Kidney glomerular epithelial cell (primary cell): ENCODE data around the gene TRIO.
A peak's percentile ranks its signal among the peaks of the same experiment; 100 is the strongest.

Experiments
- DNase-seq: peaks from one replicate; lab custom pipeline; 2025; lab: John Stamatoyannopoulos, UW

TRIO gene

DNA sequence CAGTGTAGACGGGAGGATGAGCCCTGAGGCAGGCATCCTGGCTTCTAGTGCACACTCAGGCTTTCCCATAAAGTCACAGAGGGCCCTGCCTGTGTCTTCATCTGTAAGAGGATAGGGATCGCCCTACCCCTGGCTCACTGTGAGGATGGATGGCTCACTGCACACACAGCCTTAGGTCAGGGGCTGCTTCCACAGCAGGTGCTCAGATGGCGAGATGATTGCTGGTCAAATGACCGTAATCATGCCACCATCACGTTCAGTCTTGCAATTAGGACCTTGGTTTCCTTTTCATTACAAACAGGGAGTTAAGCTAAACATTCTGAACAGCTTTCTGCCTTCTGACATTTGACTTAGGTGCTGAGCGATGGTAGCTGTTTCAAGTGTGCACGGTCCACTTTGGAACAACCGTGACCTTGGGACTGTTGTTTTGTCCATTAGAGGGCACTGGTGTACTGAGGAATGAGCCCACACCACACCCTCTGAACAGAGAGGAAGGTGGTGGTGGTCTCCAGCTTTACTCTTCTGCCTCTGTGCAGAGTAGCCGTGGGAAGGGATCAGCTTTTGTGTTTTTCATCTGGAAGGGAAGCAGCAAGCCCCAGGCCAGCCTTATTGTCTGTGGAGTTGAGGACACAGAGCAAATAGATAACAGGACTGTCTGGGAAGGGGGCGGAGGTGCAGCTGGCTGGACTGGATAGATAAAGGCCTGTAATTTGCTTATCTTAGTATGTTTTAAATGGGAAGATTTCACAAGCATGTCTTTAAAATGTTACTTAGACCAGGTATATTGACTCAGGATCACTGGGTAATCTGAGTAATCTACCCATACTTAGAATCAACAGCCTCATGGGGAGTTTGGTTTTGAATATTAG is 183.1 kb downstream of the TRIO start:
- DNase-seq = no peak

DNA sequence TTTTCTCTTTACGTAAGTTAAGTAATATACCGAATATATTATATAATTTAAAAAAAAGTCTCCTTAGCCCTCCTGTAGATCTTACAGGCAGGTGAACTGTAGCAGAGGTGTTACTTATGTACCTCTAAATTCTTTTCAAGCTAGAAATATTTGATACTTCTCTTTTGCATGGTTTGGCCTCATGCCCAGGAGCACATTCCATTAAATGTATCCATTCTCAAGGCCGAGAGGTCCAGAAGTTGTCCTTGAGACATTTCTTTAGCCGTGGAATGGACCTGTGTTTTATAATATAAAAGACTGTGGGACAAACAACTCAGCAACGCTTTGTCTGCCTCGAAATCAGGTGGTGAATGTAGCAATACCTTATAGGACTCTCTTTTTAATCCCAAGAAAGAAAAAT is 184.5 kb downstream of the TRIO start:
- no peak for DNase-seq

DNA sequence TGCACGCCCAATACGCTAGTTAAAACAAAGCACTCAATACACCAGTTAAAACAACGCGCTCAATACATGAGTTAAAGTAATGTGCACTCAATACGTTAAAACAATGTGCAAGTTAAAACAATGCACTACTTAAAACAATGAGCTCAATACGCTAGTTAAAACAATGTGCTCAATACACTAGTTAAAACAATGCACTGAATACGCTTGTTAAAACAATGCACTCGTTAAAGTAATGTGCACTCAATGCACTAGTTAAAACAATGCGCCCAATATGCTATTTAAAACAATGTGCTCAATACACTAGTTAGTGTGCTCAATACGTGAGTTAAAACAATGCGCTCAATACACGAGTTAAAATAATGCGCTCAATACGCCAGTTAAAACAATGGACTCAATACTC is 185.0 kb downstream of the TRIO start:
- no peak for DNase-seq

GRCh38 chr5:14330291-14330690 is 187.1 kb downstream of the TRIO start:
- no peak for DNase-seq

DNA sequence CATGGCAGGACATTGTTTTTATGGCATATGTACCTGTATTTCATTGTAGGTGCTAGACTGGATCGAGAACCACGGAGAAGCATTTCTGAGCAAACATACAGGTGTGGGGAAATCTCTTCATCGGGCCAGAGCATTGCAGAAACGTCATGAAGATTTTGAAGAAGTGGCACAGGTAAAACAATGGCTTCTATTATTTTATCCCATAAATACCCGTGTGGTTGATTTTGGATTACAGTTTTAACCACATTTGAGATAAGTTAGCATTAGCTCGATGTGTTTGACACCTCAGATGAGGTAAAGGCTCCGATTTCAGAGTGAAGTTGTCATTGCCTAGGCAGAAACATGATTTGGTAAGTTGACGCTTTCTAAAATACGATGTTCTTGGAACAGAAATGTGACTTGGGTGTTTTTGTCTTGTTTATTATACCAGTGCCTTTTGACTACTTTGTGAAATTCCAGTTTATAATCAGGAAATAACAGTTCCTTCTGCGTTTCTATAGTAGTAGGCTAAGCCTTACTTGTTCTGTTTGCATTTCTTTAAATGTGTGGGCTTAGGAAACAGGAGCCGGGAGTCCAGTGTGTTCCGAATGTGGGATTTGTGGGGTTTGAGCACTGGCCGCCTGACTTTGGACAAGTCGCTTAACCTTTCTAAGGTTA is 187.7 kb downstream of the TRIO start:
- DNase-seq = no peak

- no peak for DNase-seq
Observed at GRCh38 chr5:14331386-14331781, 188.2 kb downstream of the TRIO start.

GRCh38 chr5:14332038-14332631 is 189.0 kb downstream of the TRIO start:
- DNase-seq = no peak

GRCh38 chr5:14332746-14333145 is 189.6 kb downstream of the TRIO start:
- no peak for DNase-seq

GRCh38 chr5:14337593-14337992 is 194.5 kb downstream of the TRIO start:
- no peak for DNase-seq

DNA sequence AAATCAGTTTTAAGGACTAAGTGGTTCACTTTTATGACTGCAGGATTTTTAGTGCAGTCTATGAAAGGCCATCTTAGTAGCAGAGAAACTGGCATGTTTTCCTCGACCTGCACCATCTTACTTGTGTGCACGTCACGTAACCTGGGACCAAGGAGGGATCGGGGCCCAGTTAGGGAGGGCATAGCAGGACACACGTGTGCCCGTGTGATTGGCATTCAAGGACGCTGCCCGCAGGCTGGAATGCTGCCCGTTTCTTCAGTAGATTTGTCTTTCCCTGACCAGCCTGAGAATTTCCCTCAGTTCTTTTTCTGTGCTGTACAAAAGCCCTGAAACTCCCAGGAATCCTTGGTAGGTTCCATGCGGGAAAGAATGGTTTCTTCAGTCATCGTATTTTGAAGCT is 196.3 kb downstream of the TRIO start:
- no peak for DNase-seq

DNA sequence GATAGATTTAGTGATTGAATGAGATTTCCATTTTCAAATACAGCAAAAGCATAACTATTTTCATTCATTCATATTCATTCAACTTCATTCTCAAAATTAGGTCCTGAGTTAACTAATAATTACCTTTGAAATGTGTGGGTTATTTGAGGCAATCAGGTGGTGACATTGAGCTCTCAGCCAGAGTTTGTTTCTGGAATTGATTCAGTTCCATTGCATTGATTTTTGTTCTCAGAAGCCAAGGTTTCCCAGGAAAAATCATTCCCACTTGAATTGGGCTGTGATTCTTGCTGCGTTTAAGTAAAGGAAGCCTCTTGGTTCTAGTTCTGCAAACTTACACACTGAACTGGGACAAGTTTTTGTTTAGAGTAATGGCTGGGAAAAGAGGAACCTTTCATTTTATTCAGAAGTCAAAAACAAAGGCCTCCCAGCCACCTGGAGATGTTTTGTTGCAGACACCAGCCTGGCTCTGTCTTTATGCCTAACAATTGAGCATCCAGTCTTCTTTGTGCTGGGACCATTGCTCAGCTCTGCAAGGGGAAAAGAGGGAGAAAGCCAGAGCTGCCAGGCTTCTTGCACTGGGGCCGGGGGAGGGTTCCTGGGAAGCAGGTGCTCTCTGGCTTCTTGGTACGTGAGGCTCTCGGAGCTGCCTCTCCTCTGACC is 198.6 kb downstream of the TRIO start:
- no peak for DNase-seq

DNA sequence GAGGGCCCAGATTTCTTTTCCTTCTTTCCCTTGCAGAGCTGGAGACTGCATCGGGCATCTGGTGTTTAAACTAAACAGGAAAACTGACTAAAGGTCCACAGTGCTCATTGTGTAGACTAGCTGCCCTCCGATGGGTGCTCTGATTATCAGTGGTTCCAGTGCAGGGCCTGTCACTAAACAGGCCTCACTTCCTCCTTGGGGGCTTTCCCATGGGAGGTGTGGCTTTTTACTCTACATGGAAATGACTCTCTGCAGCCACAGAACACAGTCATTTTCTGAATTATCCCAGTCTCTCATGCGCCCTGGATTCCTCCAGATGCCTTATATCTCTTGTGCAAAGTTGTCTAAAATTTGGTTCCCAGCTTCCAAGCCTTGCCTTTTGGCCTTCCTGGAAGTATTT is 199.2 kb downstream of the TRIO start:
- no peak for DNase-seq

DNA sequence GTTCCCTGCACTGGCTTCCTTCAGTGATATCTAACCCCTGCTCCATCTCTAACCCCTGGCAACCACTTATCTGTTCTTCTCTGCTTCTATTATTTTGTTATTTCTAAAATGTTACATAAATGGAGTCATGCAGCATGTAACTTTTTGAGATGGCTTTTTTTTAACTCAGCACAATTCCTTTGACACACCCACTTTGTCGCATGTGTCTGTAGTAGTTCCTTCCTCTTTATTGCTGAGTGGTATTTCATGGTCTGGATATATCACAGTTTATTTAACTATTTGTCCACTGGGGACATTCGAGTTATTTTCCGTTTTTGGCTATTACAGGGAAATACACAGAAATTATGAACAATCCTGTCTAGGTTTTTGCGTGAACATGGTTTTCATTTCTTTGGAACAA is 200.2 kb downstream of the TRIO start:
- DNase-seq = no peak

- no peak for DNase-seq
Observed at GRCh38 chr5:14347522-14347921, 204.4 kb downstream of the TRIO start.

DNA sequence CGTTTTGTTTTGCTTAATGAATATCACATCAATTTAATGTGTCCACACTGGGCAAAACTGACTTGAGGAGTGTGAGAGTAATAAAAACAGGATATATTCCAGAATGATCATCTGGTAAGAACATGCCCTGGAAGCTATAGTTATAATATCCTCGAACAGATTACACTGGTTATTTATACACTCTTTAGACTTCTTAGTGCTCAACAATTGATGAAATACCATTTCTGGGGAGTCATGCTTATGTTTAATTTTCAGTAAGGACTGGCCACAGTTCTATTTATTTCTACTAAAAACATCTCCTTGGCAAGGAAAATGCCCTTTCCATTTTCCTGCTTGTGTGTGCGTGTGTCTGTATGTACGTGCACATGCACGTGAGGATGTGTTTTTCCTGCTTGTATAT is 205.0 kb downstream of the TRIO start:
- no peak for DNase-seq

DNA sequence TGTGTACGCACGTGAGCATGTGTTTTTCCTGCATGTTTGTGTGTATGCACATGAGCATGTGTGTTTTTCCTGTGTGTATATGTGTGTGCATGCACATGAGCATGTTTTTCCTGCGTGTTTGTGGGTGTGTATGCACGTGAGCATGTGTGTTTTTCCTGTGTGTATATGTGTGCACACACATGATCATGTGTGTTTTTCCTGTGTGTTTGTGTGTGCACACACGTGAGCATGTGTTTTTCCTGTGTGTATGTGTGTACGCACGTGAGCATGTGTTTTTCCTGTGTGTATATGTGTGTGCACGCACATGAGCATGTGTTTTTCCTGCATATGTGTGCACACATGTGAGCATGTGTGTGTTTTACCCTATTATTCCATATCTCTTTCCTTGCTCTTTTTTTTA is 205.9 kb downstream of the TRIO start:
- DNase-seq = no peak

DNA sequence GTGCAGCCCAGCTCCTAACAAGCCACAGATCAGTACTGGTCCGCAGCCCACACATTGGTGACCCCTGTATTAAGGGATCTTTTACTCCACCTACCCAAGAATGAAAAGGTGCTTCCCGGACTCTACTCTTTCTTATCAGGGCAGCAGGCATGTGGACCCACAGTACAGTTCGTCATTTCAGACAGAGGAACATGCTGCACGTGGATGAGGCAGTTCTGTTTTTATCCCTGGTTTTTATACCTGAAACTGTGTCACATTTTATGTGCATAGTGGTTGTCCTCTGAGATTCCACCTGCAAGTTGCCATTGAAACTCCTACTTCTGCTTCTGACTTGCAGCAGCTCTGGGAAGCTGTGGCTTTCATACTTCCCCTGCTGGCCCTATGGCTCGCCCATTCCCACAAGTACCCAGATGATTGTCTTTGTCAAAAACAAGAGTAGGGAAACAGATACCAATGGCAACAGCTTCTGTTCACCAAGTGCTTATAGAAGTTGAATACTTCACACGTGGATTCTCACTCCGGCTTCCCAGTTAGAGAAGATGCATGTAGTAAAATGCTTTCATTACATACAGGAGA is 208.0 kb downstream of the TRIO start:
- no peak for DNase-seq

DNA sequence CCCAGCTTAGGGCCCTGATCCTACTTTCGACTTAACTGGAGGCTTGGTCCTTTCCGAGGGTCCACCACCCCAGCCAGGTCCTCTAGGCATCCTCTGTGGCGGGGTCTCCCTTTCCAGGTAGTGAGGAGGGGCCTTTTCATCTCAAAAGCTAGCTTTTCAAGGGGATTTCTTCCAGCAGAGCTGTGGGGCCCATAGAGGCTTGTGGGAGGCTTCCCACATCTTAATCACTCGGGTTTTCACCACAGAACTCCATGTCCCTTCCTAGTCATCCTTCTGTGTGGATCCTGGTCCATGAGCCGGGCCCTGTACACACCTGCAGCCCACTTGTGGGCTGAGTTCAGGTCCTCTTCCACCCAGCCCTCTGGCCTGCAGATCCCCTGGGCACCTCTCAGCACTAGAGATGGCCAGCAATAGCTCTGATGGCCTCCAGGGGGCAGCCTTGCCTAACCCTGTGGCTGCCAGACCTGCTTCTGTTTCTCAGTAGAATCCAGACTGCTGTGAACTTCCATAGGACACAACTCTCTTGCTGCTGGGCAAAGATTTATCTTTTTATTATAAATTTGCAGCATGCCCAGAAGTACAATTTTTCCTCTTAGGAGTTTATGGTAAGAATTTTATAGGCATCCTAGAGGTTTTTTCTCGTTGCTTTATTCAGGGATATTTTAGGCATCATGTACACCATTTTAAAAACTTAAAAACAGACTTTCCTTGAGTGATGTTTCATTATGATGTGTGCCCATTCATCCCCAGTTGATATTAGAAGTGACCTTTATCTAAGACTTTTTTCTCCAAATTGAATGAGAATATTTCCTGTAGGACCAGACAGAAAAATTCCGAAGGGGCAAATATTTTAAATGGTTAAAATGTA is 208.9 kb downstream of the TRIO start:
- peak; percentile 58 for DNase-seq

DNA sequence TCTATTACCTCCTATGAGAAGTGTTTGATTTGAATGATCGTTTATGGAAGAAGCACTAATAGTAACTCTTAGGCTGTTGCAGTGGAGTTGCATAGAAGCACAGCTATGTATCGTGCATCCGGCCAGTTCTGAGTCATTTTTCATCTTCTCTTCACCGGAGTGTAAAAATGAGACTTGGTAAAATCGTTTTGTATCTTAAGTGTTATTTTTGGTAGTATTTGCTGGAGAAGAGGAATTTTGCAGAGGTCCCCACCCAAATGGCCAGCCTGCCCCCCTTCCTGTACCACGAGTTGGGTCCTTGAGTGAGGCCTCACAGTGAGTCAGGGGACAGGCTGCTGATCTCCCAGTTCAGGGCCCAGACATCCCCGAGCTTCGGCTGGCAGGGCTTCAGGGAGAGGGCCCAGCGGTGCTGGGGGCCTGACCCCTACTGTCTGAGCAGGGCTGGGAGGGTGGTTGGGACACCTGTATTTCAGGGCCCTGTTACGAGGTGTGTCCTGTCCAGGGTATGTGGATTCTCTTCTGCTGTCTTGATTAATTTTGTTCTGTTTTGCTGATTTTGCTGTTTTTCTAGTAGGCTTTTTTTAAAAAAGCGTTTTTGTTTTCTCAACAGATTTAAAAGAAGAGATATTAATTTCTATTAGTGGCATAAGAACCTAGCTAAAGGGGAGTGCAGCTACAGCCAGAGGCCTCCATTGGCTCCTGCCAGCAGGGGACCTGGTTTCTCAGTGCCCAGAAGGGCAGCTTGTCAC is 210.8 kb downstream of the TRIO start:
- no peak for DNase-seq

DNA sequence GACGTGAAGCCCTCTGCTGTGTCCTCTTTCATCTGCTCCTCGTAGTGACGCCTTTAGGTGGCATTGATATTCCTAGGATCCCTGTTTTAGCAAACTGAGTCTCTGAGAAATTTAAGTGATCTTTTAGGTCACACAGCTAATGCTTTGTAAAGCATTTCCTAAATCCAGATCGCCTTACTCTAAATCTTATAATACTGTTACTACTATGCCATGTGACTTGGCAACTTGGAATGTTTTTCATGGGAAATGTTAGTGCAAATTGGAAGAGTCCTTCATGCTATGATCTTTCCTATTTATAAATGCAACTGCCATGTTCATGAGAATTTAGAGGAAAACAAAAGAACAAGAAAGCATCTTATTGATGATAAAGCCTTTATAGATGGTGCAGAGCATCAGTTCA is 212.2 kb downstream of the TRIO start:
- DNase-seq = no peak

- DNase-seq = no peak
Observed at GRCh38 chr5:14356305-14356704, 213.2 kb downstream of the TRIO start.
